Stimulated activated CD4-positive, alpha-beta T cell treated with anti-CD3 and anti-CD28 coated beads, Interleukin-4, amount 100 ng/mL, for 4 hours (primary cell): ENCODE data around the gene GLB1L3.

Source experiments
- DNase-seq, 2 experiments: peaks; one replicate each; pipeline ENCODE4 v3.0.0-alpha.2; 2020

Gene GLB1L3

GRCh38 chr11:134365011-134365925 lies 89.1 kb downstream of the GLB1L3 start:
- no peak for DNase-seq

- no peak for DNase-seq
Observed at GRCh38 chr11:134366254-134366653, 90.1 kb downstream of the GLB1L3 start.

- no peak for DNase-seq
Observed at GRCh38 chr11:134367781-134368180, 91.6 kb downstream of the GLB1L3 start.
